Stimulated activated CD8-positive, alpha-beta memory T cell treated with anti-CD3 and anti-CD28 coated beads, Interleukin-12 subunit alpha, Interleukin-12 subunit beta, amount 100 ng/mL, for 1 hour (primary cell): ENCODE results near the gene DHRS12.
"Not testable (repeated sequence)": the region's sequence is repeated elsewhere in the genome, so short reads cannot be mapped to it uniquely, and the experiment has no call there.

Source experiments
- DNase-seq: peaks from one replicate; pipeline ENCODE4 v3.0.0-alpha.2; 2020; ENCODE audit warnings: low read depth

DHRS12 gene

GRCh38 chr13:51828730-51829567 is 25.0 kb upstream of the DHRS12 start:
- no peak for DNase-seq

GRCh38 chr13:51827254-51827653 is 23.3 kb upstream of the DHRS12 start:
- DNase-seq: no peak

- DNase-seq: no peak
These were observed 22.6 kb upstream of the DHRS12 start for GRCh38 chr13:51826606-51827005.

GRCh38 chr13:51825681-51826254 is 21.8 kb upstream of the DHRS12 start:
- no peak for DNase-seq

GRCh38 chr13:51825165-51825592 is 21.2 kb upstream of the DHRS12 start:
- DNase-seq: no peak

GRCh38 chr13:51824712-51825111 is 20.7 kb upstream of the DHRS12 start:
- DNase-seq: not testable (repeated sequence)

- no peak for DNase-seq
These were observed 19.9 kb upstream of the DHRS12 start for GRCh38 chr13:51823863-51824262.

- no peak for DNase-seq
These were observed 19.4 kb upstream of the DHRS12 start for GRCh38 chr13:51823359-51823758.

- no peak for DNase-seq
These were observed 18.3 kb upstream of the DHRS12 start for GRCh38 chr13:51822106-51822815.

- DNase-seq: no peak
These were observed 17.6 kb upstream of the DHRS12 start for GRCh38 chr13:51821606-51822005.

- DNase-seq: no peak
These were observed 16.1 kb upstream of the DHRS12 start for GRCh38 chr13:51820016-51820597.

- DNase-seq: no peak
These were observed 15.6 kb upstream of the DHRS12 start for GRCh38 chr13:51819544-51819943.

GRCh38 chr13:51818781-51819511 is 15.0 kb upstream of the DHRS12 start:
- DNase-seq: no peak

GRCh38 chr13:51818276-51818675 is 14.3 kb upstream of the DHRS12 start:
- DNase-seq: no peak

GRCh38 chr13:51817717-51818116 is 13.8 kb upstream of the DHRS12 start:
- no peak for DNase-seq

- no peak for DNase-seq
These were observed 12.8 kb upstream of the DHRS12 start for GRCh38 chr13:51816604-51817249.

GRCh38 chr13:51815848-51816247 is 11.9 kb upstream of the DHRS12 start:
- no peak for DNase-seq

- peak; percentile 53 for DNase-seq
These were observed 11.1 kb upstream of the DHRS12 start for GRCh38 chr13:51814825-51815650.

GRCh38 chr13:51814071-51814470 is 10.1 kb upstream of the DHRS12 start:
- DNase-seq: no peak

GRCh38 chr13:51811920-51812451 is 8.0 kb upstream of the DHRS12 start:
- no peak for DNase-seq
